Measurements from ENCODE around the gene TCFL5.

Gene TCFL5

GRCh38 chr20:62832212-62832922 lies 29.3 kb downstream of the TCFL5 start:
- peak; percentile 52 for DNase-seq

GRCh38 chr20:62831854-62832211 lies 29.8 kb downstream of the TCFL5 start:
- DNase-seq, result no peak

- no peak for DNase-seq
These were observed 30.2 kb downstream of the TCFL5 start for GRCh38 chr20:62831361-62831788.

GRCh38 chr20:62830821-62831220 lies 30.8 kb downstream of the TCFL5 start:
- DNase-seq, result no peak

GRCh38 chr20:62830251-62830650 lies 31.4 kb downstream of the TCFL5 start:
- no peak for DNase-seq

- no peak for DNase-seq
These were observed 32.1 kb downstream of the TCFL5 start for GRCh38 chr20:62829231-62830230.

- no peak for DNase-seq
These were observed 33.0 kb downstream of the TCFL5 start for GRCh38 chr20:62828511-62829230.

- DNase-seq, result no peak
These were observed 33.6 kb downstream of the TCFL5 start for GRCh38 chr20:62828051-62828450.

GRCh38 chr20:62827311-62828038 lies 34.1 kb downstream of the TCFL5 start:
- no peak for DNase-seq

GRCh38 chr20:62826646-62827310 lies 34.8 kb downstream of the TCFL5 start:
- DNase-seq, result no peak

GRCh38 chr20:62825986-62826645 lies 35.5 kb downstream of the TCFL5 start:
- no peak for DNase-seq

GRCh38 chr20:62825333-62825985 lies 36.2 kb downstream of the TCFL5 start:
- DNase-seq, result no peak

- DNase-seq, result no peak
These were observed 36.9 kb downstream of the TCFL5 start for GRCh38 chr20:62824476-62825332.

- no peak for DNase-seq
These were observed 37.7 kb downstream of the TCFL5 start for GRCh38 chr20:62823688-62824475.

- DNase-seq, result no peak
These were observed 38.6 kb downstream of the TCFL5 start for GRCh38 chr20:62822788-62823651.

GRCh38 chr20:62822239-62822787 lies 39.3 kb downstream of the TCFL5 start:
- no peak for DNase-seq

- DNase-seq, result no peak
These were observed 39.9 kb downstream of the TCFL5 start for GRCh38 chr20:62821726-62822210.
